Right ventricle myocardium inferior (tissue), 1 donor: ENCODE data around the gene BCOR. TPM values are rescaled to one million over a fixed set of nuclear protein-coding genes. Genes with fewer than 3 reads are reported as not detected.
A peak's percentile ranks its signal among the peaks of the same experiment; 100 is the strongest.

Source experiments
- ATAC-seq: fragments of 200-7000 bp; cut with Tn5 transposase; one replicate; pipeline ENCODE4 v1.9.1; 2020; ENCODE audit warnings: mild to moderate bottlenecking, moderate library complexity
- DNase-seq: peaks from one replicate; pipeline ENCODE4 v3.0.0; 2021; ENCODE audit errors: missing footprints
- intact Hi-C: fragments of 100-400 bp; cut with DNase I; formaldehyde crosslinking; loops from one replicate; pipeline ENCODE4 v1.11.0; 2022
- total RNA-seq: library from RNA; stranded (reverse); fragmentation: NEBNext Ultra II Directional; extraction: Animal tissue kit (Norgen Biotek cat#: 25700); gene quantifications from one replicate; pipeline ENCODE4 v1.2.1, GENCODE V29; 2021
- donor health status: DM: no; HTN: yes; CAD: no; lungs with severe emphysema.

Gene BCOR
- total RNA-seq, 1 donor from 2014 or later, result 16.9 TPM

- no peak for ATAC-seq
- intact Hi-C loops, result loop anchor here (5.0 to 10.0 kb wide), 2 partner anchors 170 to 357 kb away; no protein-coding TSS in a partner anchor
- no peak for DNase-seq
Measured at GRCh38 chrX:40091691-40092421, 5.9 kb downstream of the BCOR start.

GRCh38 chrX:40090961-40091360 is 6.8 kb downstream of the BCOR start:
- no peak for DNase-seq
- no peak for ATAC-seq
- intact Hi-C loops, result loop anchor here (5.0 to 10.0 kb wide), 2 partner anchors 171 to 356 kb away; no protein-coding TSS in a partner anchor

- DNase-seq, result no peak
- intact Hi-C loops, result loop anchor here (5.0 to 10.0 kb wide), 2 partner anchors 172 to 355 kb away; no protein-coding TSS in a partner anchor
- ATAC-seq, result peak; percentile 24
Measured at GRCh38 chrX:40090050-40090804, 7.5 kb downstream of the BCOR start.

DNA sequence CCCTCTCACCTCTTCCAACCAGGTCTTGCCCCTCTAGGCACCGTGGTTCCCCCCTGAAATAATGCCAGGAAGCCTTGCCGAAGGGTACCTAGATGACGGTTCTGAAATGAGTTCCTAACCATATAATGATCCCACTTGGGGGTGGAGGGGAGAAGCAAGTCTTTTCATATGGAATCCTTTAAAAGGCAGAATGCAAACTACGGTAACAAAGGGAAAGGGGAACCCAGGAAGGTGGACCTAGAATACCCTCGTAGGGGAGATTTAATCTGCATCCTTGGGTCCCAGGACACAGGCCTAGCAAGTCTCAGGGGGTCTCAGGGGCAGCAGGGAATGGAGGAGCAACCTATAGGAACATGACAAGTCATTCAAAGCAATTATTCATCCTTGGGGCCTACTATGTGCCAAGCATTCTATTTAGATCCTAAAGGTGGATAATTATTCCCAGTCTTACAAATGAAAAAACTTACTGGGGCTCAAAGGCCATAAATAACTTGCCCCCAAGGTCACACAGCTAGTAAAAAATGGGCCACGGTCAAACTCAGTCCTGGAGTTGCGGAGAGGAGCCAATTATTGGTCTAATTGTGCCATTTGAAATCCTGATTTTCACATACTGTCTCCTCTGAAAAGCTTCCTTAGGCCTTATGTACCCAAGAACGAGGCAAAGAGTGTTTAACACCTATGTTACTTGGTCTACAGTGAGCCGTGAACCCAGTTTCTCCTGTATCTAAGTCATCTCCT is 8.8 kb downstream of the BCOR start:
- DNase-seq (no peak), ATAC-seq (no peak)
- intact Hi-C loops, result no loop called here

DNA sequence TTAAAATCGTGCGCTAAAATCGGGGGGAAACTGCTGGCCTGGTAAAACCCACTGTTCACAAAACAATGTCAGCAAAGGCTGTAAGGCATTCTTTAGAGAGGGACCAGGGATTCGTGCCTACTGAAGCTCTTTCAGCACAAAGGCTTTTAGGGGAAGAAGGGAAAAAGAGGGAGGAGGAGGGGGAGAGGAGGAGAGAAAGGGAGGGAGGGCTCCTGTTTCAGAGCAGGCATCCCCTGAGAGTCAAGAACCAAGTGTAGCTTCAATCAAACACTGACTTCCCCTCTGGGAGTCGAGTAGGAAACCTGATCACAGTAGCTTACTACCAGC is 9.5 kb downstream of the BCOR start:
- intact Hi-C loops, result no loop called here
- no peak for DNase-seq
- no peak for ATAC-seq

- intact Hi-C loops, result no loop called here
- DNase-seq (no peak), ATAC-seq (no peak)
Measured at GRCh38 chrX:40087425-40088298, 10.1 kb downstream of the BCOR start.

DNA sequence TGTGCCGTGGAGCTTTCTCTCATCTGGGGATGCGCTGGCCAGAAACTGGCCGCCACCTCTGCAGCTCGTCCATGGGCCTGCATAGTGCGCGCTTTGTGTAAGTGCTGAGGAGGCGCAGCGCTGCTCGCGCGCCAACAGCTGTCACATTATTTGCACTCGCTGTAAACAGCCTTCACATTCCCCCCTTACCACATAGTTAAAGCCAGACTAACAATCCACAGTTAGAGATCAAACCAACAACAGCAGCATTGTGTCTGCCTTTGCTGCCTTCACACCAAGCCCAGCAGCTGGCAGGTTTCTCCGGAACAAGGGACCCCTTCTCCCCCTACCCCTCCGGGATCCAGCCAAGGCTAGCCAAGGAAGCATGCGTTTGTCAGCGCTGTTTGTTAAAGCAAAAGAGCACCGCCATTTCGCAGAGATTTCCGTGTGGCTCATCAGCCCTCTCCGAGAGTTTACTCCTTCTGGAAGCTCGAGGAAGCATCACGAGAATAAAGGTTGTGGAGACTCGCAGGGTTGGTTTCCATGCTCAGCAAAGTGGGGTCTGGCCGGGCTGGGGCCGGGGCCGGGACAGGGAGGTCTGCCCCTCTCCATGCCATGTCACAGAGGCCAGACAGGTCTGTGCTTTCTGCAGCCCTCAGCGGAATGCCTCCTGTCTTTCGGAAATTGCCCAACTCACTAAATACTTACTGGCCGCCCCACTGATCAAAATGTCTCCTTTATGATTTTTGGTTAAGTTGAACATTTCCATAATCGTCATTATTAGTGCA is 11.0 kb downstream of the BCOR start:
- no peak for ATAC-seq

GRCh38 chrX:40085714-40086113 is 12.0 kb downstream of the BCOR start:
- no peak for ATAC-seq
- intact Hi-C loops, result no loop called here
- DNase-seq, result no peak

More for the DNA sequence above, 11.0 kb downstream of the BCOR start:
- intact Hi-C loops, result no loop called here
- DNase-seq, result no peak

DNA sequence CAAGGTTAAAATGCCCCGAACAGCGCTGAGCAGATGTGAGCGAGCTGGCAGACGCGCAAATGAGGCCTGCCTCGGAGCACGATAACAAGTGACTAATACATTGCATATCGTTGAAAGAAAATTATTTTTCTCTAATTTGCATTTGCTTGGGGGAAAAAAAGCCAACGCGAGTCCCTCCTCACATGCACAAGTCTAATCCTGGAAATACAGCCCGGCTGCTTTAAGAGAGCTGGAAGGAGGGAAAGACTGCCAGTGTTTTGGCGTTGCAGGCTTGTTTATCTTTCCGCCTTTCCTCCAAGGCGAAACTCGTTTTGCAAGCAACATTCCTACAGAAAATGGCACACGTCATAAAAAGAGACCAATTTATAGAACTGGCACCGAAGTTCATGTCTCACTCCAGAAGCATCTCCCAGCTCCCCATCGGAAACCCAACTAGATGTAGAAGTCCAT is 12.6 kb downstream of the BCOR start:
- ATAC-seq, result peak; percentile 27
- intact Hi-C loops, result no loop called here
- no peak for DNase-seq

DNA sequence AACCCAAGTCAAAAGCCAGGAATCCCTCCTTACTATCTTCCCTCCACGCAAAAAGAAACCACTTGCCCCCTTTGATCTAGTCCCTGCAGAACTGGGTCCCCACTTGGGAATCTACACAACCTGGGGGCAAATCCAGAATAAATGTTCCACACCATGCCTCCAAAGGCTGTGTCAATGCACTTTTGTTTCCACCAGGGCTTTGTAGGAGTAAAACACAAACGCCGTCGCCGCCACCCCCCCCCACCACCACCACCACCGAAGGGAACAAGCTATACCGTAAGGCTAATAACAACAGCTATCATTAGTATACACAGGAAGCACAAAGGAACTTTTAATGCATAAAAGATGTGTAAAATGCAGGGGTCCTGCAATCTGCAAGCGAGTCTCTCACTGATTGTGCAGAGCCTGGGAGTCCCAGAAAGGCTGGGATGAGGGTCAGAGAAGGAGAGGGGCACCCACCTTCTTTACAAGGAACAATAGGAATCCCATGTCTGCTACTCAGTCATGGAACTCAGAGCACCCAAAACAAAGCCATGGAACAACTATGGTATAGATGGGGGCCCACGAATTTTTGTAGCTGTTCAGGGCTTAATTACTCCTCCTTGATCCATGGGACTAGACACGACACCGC is 13.2 kb downstream of the BCOR start:
- intact Hi-C loops, result no loop called here
- ATAC-seq, result no peak
- no peak for DNase-seq

DNA sequence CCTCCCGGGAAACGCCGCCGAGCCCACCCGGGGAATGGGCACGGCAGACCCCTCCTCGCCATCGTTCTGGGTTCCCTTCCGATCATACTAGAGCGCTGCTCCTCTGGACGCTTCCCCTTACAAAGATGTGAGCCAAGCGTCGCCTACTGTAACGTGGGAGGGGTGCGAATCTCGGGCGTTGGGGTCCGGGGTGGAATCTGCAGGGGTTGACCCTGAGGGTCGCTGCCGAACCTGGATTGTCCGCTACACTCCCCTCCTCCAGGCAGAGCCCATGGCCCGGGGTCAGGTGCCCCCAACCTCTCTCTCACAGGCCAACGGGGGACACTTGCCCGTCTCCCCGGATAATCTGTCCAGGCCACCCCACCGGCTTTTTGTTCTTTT is 13.8 kb downstream of the BCOR start:
- DNase-seq, result no peak
- intact Hi-C loops, result no loop called here
- no peak for ATAC-seq

- no peak for DNase-seq
- intact Hi-C loops, result no loop called here
- ATAC-seq, result peak; percentile 40
Measured at GRCh38 chrX:40083120-40083978, 14.4 kb downstream of the BCOR start.

- peak; percentile 63 for ATAC-seq
- intact Hi-C loops, result no loop called here
- DNase-seq, result no peak
Measured at GRCh38 chrX:40082447-40083119, 15.2 kb downstream of the BCOR start.

GRCh38 chrX:40081679-40082068 is 16.1 kb downstream of the BCOR start:
- DNase-seq, result no peak
- ATAC-seq, result peak; percentile 35
- intact Hi-C loops, result no loop called here

DNA sequence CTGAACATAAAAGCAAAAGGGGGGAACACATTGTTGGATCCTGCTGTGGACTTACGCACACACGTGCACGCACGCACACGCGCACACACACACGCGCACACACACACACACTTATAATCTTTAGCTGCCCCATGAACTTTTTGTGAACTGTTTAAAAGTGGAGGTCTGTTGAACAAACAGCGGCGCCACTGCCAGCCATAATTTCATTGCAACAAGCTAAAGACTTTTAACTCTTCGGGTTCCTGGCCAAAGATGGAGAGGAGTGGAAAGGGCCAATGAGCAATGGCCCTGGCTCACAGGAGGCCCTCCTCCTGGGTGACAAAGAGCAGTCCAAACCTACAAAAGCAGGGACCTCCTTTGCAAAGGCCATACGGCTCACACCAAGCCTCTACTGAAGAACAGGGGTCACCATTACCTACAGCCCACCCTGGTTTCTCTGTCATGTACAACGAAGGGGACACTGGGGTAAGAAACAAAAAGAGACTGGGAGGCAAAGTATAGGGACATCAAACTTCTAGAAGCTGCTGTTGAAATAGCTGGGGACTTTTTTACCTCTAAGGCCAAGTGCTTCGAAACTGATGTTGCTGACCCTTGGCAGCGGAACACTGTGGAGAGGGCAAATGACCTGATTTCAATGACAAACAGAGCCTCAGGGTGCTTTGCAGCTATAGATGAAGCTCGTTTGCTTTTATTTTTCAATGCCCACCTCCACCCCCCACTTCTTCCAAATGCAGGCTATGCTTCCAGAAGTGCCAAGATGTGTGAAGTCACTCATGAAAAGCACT is 16.7 kb downstream of the BCOR start:
- ATAC-seq, result no peak
- no peak for DNase-seq
- intact Hi-C loops, result no loop called here
